AG08395 (cell line): ENCODE measurements around the gene UGT2A3.

ENCODE experiments used
- DNase-seq: peaks from one replicate; pipeline ENCODE4 v3.0.0; 2012; ENCODE audit warnings: mixed read lengths, low spot score

Gene UGT2A3

GRCh38 chr4:68912807-68913206 lies 38.8 kb downstream of the UGT2A3 start:
- DNase-seq = no peak

- DNase-seq = no peak
Observed at GRCh38 chr4:68909385-68909784, 42.2 kb downstream of the UGT2A3 start.

DNA sequence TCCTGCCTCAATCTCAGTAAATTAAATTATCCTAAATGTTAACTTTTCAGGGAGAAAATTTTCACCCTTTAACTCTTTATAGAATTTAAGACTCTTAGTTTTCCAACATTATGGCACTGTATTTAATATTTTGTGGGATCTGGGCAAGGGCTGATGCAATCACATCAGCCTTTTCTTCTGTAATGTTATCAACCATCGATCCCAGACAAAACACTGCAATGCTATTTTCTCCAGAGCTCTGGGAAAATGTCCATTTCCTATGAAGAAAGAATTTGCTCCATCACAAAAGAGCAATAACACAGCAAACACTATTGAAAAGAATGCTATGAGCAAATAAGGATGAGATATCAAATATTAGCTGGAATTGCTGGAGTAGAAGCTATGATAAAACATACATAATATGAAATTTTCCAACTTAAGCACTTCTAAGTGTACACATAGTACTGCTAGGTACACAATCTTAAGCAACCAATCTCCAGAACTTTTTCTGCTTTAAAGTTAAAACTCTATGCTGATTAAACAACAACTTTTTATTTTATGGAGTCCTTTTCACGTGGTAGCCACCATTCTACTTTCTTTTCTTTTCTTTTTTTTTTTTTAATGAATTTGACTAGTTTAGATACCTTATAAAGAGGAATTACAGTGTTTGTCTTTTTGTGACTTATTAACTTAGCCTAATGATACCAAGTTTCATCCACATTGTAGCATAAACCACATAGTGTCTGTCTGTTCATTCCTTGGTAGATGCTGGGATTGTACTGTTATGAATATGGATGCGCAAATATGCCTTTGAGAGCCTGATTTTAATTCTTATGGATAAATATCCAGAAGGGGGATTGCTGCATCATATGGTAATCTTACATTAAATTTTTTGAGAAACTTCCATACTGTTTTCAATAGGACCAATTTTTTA lies 43.6 kb downstream of the UGT2A3 start:
- no peak for DNase-seq

DNA sequence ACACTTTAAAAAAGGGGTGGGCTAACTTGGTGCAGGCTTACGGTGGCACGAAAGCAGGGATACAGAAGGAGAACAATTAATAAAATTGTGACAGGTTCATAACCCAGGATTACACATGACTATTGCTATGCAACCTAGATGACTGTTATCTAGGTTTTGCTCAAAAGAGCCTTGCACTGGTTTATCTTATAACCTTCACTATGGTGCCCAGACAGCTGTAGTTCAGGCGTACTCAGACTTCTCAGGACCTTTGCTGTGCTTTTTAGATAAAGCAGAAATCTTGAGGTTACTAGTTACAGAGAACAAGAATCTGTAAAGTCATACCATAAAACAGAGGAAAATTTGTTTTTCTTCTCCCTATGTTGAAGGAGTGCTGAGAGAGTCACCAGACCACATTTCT lies 44.4 kb downstream of the UGT2A3 start:
- no peak for DNase-seq

GRCh38 chr4:68906780-68907137 lies 44.8 kb downstream of the UGT2A3 start:
- no peak for DNase-seq

- no peak for DNase-seq
Observed at GRCh38 chr4:68905939-68906779, 45.4 kb downstream of the UGT2A3 start.

GRCh38 chr4:68905598-68905938 lies 46.0 kb downstream of the UGT2A3 start:
- DNase-seq = no peak

DNA sequence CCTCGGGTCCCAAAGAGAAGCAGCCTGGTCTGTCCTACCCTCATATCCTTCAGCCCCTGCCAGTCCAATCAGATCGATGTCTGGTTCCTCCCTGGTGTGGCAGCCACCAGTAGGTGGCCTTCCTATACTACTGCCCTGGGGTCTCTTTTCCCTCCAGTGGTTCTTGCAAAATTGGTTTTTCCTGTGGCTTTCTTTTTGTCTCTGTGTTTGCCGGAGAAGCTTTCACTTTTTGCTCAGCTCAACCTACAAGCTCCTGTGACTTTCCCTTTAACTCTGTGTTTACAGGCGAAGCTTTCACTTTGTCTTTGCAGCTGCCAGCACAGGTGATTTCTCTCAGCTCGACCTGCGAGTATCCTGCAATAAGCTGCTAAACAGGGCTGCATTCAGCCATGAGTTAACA lies 46.8 kb downstream of the UGT2A3 start:
- no peak for DNase-seq

GRCh38 chr4:68896749-68897148 lies 54.9 kb downstream of the UGT2A3 start:
- no peak for DNase-seq

GRCh38 chr4:68895561-68896198 lies 55.9 kb downstream of the UGT2A3 start:
- no peak for DNase-seq

DNA sequence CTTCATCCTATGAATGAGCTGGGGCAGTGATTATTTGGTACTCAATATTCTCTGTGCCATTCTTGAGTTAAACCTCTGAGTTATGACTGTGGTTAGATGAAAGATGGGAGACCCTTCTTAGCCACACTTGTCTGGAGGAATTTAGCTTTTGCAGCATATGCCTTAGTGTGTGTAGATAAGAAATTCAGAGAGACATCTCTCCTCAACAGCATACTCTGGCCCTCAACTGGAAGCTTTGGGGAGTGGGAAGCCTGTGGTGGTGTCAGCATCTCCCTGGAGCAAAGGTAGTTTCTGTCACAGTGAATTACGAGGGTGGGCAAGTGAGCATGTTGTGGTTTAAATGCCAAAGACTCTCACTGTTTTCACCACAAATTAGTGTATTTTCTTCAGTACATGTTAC lies 58.7 kb downstream of the UGT2A3 start:
- no peak for DNase-seq

DNA sequence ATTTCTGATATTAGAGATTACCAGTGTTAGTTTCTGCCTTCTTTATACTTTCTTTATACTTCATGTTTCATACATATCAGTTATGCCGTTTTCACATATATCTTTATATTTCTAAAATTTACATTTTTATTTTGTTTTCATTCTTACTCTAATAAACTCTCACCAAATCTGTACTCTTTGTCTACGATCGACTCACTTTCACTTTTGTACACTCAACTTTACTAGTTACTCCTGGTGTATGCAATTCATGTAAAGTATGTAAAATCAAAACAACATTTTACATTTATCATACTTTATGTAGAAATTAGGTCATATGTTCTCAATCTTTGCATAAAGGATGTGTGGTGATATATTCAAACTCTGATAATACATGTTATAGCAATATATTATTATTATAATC lies 59.9 kb downstream of the UGT2A3 start:
- DNase-seq = no peak

DNA sequence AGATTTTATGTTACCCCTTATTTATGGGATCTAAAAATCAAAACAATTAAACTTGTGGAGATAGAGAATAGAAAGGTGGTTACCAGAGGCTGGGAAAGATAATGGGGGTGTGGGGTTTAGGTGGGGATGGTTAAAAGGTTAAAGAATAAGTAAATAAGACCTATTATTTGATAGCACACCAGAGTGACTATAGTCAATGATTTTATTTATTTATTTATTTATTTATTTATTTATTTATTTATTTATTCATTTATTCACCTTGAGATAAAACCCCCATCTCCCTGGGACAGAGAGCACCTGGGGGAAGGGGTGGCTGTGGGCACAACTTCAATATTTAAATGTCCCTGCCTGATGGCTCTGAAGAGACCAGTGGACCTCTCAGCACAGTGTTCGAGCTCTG lies 66.1 kb downstream of the UGT2A3 start:
- no peak for DNase-seq

GRCh38 chr4:68883870-68884269 lies 67.7 kb downstream of the UGT2A3 start:
- DNase-seq = no peak
